Ishikawa (cell line): ENCODE results near the gene CDK12.

Experiments used
- CEBPB ChIP-seq: IDR thresholded peaks from 2 replicates; pipeline ENCODE4 v1.6.1; 2012
- CREB1 ChIP-seq: IDR thresholded peaks from 2 replicates; pipeline ENCODE4 v1.6.1; 2012; ENCODE audit warnings: low read depth
- EGR1 ChIP-seq: IDR thresholded peaks from 2 replicates; pipeline ENCODE4 v1.6.1; 2012
- EP300 ChIP-seq: IDR thresholded peaks from 2 replicates; pipeline ENCODE4 v1.6.1; 2012; ENCODE audit warnings: borderline replicate concordance
- FOXM1 ChIP-seq: IDR thresholded peaks from 2 replicates; pipeline ENCODE4 v1.6.1; 2012; ENCODE audit warnings: low read depth, borderline replicate concordance
- NFIC ChIP-seq: IDR thresholded peaks from 2 replicates; pipeline ENCODE4 v1.6.1; 2012
- RAD21 ChIP-seq: IDR thresholded peaks from 2 replicates; pipeline ENCODE4 v1.6.1; 2012; ENCODE audit warnings: low read depth
- TAF1 ChIP-seq: IDR thresholded peaks from 2 replicates; pipeline ENCODE4 v1.6.1; 2012; ENCODE audit warnings: low read depth, mild to moderate bottlenecking
- TCF12 ChIP-seq: IDR thresholded peaks from 2 replicates; pipeline ENCODE4 v1.6.1; 2012; ENCODE audit warnings: low read depth
- TEAD4 ChIP-seq: IDR thresholded peaks from 2 replicates; pipeline ENCODE4 v1.6.1; 2012
- YY1 ChIP-seq: IDR thresholded peaks from 2 replicates; pipeline ENCODE4 v1.6.1; 2012; ENCODE audit warnings: low read depth
- ZBTB7A ChIP-seq: IDR thresholded peaks from 2 replicates; pipeline ENCODE4 v1.6.1; 2012; ENCODE audit warnings: low read depth
- TF ChIP-seq, protein P1 (sequence below): IDR thresholded peaks from 2 replicates; pipeline ENCODE4 v1.6.1; 2012
- TF ChIP-seq, protein P2 (sequence below): IDR thresholded peaks from 2 replicates; pipeline ENCODE4 v1.6.1; 2012
- TF ChIP-seq, protein P3 (sequence below): IDR thresholded peaks from 2 replicates; pipeline ENCODE4 v1.6.1; 2012; ENCODE audit warnings: low read depth, mild to moderate bottlenecking

The CDK12 gene

DNA sequence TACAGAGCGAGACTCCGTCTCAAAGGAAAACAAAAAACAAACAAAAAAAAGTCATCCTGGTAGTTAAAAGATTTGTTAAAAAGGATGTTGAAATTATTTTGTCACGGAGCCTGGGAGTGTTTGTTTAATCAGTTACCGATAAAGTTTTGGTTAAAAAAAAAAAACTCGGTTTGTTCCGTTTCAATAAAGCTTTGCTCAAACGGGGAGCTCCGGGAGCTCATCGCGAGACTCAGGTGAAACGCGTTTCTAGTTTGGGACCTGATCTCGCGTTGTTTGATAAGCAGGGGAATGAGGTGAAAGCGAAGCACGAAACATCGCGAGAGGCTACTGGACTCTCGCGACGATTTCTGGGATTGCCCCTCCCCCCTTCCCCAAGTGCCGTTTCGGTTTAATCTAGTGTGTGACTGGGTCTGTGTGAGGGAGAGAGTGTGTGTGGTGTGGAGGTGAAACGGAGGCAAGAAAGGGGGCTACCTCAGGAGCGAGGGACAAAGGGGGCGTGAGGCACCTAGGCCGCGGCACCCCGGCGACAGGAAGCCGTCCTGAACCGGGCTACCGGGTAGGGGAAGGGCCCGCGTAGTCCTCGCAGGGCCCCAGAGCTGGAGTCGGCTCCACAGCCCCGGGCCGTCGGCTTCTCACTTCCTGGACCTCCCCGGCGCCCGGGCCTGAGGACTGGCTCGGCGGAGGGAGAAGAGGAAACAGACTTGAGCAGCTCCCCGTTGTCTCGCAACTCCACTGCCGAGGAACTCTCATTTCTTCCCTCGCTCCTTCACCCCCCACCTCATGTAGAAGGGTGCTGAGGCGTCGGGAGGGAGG is at the start of gene CDK12:
Gene CDK12, plus strand, starts transcription at position 374 of the 813 bp plus-strand sequence. CDS start 586 bp downstream, outside the sequence.
- no peak for TF ChIP-seq CREB1
- TF ChIP-seq CEBPB = no peak
- 0 out of 2 replicates have a peak, but pooled peaks have one; percentile 16 for TF ChIP-seq EGR1
- TF ChIP-seq, protein P1, sequence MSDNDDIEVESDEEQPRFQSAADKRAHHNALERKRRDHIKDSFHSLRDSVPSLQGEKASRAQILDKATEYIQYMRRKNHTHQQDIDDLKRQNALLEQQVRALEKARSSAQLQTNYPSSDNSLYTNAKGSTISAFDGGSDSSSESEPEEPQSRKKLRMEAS = 0 out of 2 replicates have a peak, but pooled peaks have one; percentile 57
- no peak for TF ChIP-seq RAD21
- no peak; the same call in 1 of the 2 replicates for TF ChIP-seq FOXM1
- TF ChIP-seq TEAD4 = no peak
- peak; percentile 39; the same call in 1 of the 2 replicates for TF ChIP-seq YY1
- TF ChIP-seq TCF12 = peak; percentile 82; the same call in 1 of the 2 replicates
- TF ChIP-seq ZBTB7A = no peak
- 0 out of 2 replicates have a peak, but pooled peaks have one; percentile 13 for TF ChIP-seq EP300
- TF ChIP-seq, protein P2, sequence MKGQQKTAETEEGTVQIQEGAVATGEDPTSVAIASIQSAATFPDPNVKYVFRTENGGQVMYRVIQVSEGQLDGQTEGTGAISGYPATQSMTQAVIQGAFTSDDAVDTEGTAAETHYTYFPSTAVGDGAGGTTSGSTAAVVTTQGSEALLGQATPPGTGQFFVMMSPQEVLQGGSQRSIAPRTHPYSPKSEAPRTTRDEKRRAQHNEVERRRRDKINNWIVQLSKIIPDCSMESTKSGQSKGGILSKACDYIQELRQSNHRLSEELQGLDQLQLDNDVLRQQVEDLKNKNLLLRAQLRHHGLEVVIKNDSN = no peak
- TF ChIP-seq NFIC = no peak
- TF ChIP-seq TAF1 = peak; percentile 90

DNA sequence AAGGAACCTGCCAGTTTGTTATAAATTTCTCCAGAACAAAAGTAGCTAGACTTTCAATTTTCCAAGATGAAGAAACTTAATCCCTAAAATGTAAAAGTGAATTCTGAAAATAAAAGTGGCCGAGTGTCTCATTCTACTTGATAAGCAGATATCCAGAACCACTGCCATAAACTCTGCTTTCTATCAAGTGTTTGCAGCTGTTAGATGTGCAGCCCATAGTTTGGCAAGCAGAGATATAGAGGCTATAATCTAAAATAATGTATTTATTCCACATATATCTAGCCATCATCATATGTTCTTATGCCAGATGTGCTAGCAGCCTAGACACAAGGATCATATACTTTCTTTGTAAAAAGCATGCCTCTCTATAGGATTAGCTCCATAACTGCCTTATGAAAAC is 45.1 kb upstream of the CDK12 start:
- no peak for TF ChIP-seq CREB1

DNA sequence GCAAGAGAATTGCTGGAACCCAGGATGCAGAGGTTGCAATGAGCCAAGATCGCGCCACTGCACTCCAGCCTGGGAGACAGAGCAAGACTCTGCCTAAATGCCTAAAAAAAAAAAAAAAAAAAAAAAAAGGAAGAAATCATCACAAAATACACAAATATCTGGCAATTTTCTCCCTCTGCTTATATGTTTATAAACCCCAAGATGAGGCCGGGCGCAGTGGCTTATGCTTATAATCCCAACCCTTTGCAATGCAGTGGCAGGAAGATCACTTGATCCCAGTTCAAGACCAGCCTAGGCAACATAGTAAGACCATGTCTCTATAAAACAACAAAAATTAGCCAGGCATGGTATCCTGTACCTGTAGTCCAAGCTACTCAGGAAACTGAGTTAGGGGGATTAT is 31.7 kb upstream of the CDK12 start:
- TF ChIP-seq CREB1 (no peak), ZBTB7A (no peak), TCF12 (no peak), TEAD4 (no peak), EP300 (no peak), CEBPB (no peak)
- TF ChIP-seq, protein P2 = no peak
- TF ChIP-seq, protein P3, sequence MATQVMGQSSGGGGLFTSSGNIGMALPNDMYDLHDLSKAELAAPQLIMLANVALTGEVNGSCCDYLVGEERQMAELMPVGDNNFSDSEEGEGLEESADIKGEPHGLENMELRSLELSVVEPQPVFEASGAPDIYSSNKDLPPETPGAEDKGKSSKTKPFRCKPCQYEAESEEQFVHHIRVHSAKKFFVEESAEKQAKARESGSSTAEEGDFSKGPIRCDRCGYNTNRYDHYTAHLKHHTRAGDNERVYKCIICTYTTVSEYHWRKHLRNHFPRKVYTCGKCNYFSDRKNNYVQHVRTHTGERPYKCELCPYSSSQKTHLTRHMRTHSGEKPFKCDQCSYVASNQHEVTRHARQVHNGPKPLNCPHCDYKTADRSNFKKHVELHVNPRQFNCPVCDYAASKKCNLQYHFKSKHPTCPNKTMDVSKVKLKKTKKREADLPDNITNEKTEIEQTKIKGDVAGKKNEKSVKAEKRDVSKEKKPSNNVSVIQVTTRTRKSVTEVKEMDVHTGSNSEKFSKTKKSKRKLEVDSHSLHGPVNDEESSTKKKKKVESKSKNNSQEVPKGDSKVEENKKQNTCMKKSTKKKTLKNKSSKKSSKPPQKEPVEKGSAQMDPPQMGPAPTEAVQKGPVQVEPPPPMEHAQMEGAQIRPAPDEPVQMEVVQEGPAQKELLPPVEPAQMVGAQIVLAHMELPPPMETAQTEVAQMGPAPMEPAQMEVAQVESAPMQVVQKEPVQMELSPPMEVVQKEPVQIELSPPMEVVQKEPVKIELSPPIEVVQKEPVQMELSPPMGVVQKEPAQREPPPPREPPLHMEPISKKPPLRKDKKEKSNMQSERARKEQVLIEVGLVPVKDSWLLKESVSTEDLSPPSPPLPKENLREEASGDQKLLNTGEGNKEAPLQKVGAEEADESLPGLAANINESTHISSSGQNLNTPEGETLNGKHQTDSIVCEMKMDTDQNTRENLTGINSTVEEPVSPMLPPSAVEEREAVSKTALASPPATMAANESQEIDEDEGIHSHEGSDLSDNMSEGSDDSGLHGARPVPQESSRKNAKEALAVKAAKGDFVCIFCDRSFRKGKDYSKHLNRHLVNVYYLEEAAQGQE = no peak

DNA sequence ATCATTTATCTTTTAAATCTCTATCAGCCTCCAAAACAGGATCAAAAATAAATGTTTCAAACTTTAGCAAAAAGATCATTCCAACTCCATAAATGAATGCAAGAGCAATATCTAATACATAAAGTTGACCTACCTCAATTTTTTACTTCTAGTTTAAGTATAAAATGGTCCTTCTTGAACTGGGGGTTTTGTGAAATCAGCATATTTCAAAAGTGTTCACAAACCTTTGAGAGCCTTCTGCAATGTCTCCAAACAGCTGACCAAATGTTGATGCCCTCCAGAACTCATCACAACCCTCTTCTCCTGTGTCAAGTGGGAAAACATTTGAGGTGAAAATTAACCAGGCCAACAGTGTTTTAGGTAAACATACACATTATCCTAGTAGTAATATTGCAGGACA is 18.0 kb upstream of the CDK12 start:
- TF ChIP-seq YY1 (no peak), FOXM1 (no peak), RAD21 (no peak), EGR1 (no peak), EP300 (no peak), TAF1 (no peak), NFIC (no peak), TEAD4 (no peak), ZBTB7A (no peak), CREB1 (no peak), TCF12 (no peak)
- TF ChIP-seq, protein P1 = no peak
- TF ChIP-seq, protein P2 = no peak

DNA sequence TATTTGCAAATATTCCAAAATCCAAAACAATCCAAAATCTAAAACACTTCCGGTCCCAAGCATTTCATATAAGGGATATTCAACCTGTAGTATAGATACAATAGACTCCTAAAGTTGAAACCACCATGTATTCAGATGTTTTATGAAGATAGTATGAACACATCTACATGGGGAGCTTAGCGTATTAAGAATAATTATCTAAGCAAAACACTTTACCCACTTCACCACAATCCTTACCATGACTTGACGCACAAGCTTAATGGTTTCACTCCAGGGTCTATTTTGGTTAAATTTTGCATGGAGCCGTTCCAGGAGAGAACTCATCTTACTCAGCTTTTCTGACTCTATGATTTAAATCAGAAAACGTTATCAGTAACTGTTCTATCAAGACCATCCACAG is 13.7 kb upstream of the CDK12 start:
- TF ChIP-seq FOXM1 (no peak), TEAD4 (no peak), ZBTB7A (no peak), NFIC (no peak), YY1 (no peak), TAF1 (no peak), CREB1 (no peak), TCF12 (no peak), EP300 (no peak), RAD21 (no peak), EGR1 (no peak)
- TF ChIP-seq, protein P1 = no peak
- TF ChIP-seq, protein P2 = no peak

DNA sequence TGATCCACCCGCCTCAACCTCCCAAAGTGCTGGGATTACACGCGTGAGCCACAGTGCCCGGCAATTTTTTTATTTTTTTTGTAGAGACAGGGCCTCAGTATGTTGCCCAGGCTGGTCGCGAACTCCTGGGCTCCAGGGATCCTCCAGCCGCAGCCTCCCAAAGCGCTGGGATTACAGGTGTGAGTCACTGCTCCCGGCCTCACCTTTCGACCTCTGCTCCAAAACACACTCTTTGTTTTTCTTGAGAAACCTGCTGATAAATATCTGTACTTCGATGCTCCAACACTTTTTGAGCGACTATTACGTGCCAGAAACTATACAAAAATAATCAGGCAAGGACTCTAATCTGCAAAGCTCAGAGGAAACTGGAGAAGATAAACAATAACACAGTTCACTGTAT is 11.2 kb upstream of the CDK12 start:
- TF ChIP-seq ZBTB7A = no peak
- TF ChIP-seq TCF12 = no peak
- TF ChIP-seq, protein P2 = no peak
- no peak for TF ChIP-seq YY1
